Muscle layer of colon (tissue), 2 donors: ENCODE measurements around the gene CACNA2D2.

Experiments used
- H3K27ac ChIP-seq: one replicate; pipeline ENCODE4 v1.7.0; 2013; ENCODE audit warnings: low read depth, mild to moderate bottlenecking, low read length, moderate library complexity
- H3K27me3 ChIP-seq, 2 donors: one replicate each; pipeline ENCODE4 v1.7.0; 2013; ENCODE audit warnings: low read length in 2 of 2, mild to moderate bottlenecking in 2 of 2; ENCODE audit not compliant: insufficient read depth in 2 of 2, control insufficient read depth in 1 of 2
- H3K36me3 ChIP-seq: one replicate; pipeline ENCODE4 v1.7.0; 2013; ENCODE audit warnings: mild to moderate bottlenecking, low read length; ENCODE audit not compliant: insufficient read depth
- H3K4me1 ChIP-seq: one replicate; pipeline ENCODE4 v1.7.0; 2013; ENCODE audit warnings: mild to moderate bottlenecking, low read length; ENCODE audit not compliant: insufficient read depth
- H3K4me3 ChIP-seq, 2 donors: one replicate each; pipeline ENCODE4 v1.7.0; 2013; ENCODE audit warnings: low read length in 2 of 2, low read depth in 1 of 2, mild to moderate bottlenecking in 1 of 2, moderate library complexity in 1 of 2
- H3K9ac ChIP-seq: one replicate; pipeline ENCODE4 v1.7.0; 2013; ENCODE audit warnings: low read length
- H3K9me3 ChIP-seq: one replicate; pipeline ENCODE4 v1.7.0; 2013; ENCODE audit warnings: mild to moderate bottlenecking, low read length
- donor health status: abdominal sarcoma.
- donor health status: Adenocarcinoma of cecum.

Gene CACNA2D2

DNA sequence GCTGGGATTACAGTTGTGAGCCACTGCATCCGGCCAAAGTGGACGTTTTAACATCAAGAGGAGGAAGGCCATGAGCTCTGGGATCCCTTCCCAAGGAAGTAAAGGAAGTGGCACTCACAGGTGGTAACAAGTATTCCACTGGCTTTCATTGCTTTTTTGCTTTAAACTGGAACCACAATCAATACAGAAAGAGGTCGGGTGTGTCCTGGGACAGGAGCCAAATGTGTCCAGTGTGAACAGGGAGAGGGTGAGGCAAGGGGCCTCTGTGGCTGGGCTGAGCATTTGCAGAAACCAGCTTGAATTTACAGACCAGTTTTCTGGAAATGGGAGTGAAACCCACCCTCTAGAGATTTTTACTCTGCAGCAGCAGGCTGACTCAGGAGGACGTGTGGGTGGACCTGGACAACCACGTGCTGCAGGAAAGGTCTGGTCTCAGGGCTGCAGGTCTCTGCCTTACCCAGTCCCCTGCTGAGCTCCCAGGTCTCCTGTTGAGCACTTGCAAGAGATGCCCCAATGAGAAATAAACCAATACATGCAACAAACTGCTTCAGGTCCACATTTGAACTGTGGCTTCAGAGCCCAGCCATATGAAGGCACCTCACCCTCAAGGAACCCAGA, 101.3 kb downstream of the CACNA2D2 start:
- no peaks in the 10 kb centered on the region for H3K36me3 ChIP-seq
- no peaks in the 10 kb centered on the region for H3K9me3 ChIP-seq
- H3K27ac ChIP-seq: no peak overlapping the region
- H3K4me1 ChIP-seq: no peaks in the 10 kb centered on the region
- no peak overlapping the region for H3K9ac ChIP-seq
- H3K27me3 ChIP-seq: no peaks in the 10 kb centered on the region
- no peak overlapping the region for H3K4me3 ChIP-seq

DNA sequence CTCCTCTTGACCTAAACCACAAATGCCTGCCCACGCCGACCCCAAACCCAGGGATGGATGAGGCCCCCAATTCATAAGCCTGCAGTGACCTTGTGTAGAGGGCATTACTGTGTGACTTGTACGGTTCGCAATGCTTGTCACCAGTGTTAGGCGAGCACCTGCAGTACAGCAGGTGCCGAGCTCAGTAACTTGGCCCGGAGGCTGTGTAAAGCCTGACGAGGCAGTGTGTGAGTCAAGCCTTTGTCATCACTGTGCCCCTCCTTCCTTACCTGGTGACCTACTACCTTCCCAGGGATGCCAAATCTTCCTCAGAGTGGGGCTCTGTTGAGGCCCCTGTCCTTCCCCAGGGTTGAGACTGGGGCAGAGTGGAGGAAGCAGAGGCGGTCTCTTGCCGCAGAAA, 106.9 kb downstream of the CACNA2D2 start:
- H3K27ac ChIP-seq: no peak overlapping the region
- H3K9ac ChIP-seq: no peak overlapping the region
- no peaks in the 10 kb centered on the region for H3K36me3 ChIP-seq
- H3K4me3 ChIP-seq: no peak overlapping the region
- no peaks in the 10 kb centered on the region for H3K9me3 ChIP-seq
- H3K4me1 ChIP-seq: no peaks in the 10 kb centered on the region
- no peaks in the 10 kb centered on the region for H3K27me3 ChIP-seq

DNA sequence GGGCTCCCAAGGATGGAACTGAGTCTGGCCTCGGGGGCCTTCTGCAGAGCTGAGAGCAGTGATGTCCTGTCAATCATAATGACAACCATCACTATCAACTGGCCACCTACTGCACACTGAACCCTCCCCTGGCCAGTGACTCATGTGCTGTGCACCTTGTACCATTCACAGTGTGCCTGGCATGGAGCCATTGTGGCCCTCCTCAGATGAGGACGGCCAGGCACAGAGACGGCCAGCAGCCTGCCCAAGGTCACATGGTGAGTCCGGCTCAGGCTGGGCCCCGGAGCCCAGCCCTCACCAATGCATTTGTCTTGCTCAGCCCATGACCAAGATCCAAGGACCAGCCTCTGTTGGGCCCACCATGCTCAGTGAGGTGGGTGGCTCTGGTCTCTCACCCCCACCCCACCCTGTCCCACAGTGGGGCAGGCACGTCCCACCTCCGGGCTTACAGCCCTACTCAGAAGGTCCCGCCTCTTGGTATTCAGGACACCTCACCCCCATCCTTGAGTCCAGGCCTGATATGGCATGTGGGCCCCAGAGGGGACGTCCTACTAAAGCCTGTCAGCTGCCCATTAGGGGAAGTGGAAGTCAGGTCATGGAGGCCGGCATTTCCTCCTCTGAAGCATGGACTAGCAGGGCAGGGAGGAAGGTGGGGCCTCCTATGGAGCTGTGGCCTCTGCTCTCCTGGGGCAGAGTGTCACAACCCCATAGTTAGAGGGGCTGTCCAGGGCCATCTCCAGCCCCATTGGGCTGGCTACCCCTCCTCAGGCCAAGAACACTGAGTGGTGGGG, 108.2 kb downstream of the CACNA2D2 start:
- H3K4me1 ChIP-seq: no peaks in the 10 kb centered on the region
- no peaks in the 10 kb centered on the region for H3K36me3 ChIP-seq
- no peaks in the 10 kb centered on the region for H3K9me3 ChIP-seq
- no peak overlapping the region for H3K9ac ChIP-seq
- H3K4me3 ChIP-seq: no peak overlapping the region
- H3K27ac ChIP-seq: no peak overlapping the region
- no peaks in the 10 kb centered on the region for H3K27me3 ChIP-seq

DNA sequence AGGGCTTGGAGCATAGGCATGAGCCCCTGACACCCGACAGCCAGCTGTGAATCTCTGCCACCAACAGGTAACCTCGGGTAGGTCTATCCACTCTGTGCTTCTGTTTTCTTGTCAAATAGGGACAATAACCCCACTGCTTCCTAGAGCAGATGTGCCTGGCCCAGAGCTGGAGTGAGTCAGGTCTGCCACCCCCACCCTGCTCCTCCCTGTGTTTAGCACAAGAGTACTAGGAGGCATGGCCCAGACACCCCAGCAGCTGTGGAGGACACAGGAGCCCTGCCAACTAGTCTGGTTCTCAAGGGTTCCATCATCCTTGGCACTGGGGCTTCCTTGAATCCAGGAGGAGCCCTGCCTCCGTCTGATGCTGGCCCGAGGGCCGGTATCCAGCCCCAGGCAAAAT, 110.4 kb downstream of the CACNA2D2 start:
- H3K9ac ChIP-seq: no peak overlapping the region
- H3K27me3 ChIP-seq: no peaks in the 10 kb centered on the region
- H3K9me3 ChIP-seq: no peaks in the 10 kb centered on the region
- no peak overlapping the region for H3K27ac ChIP-seq
- H3K36me3 ChIP-seq: no peaks in the 10 kb centered on the region
- H3K4me1 ChIP-seq: no peaks in the 10 kb centered on the region
- H3K4me3 ChIP-seq: no peak overlapping the region

DNA sequence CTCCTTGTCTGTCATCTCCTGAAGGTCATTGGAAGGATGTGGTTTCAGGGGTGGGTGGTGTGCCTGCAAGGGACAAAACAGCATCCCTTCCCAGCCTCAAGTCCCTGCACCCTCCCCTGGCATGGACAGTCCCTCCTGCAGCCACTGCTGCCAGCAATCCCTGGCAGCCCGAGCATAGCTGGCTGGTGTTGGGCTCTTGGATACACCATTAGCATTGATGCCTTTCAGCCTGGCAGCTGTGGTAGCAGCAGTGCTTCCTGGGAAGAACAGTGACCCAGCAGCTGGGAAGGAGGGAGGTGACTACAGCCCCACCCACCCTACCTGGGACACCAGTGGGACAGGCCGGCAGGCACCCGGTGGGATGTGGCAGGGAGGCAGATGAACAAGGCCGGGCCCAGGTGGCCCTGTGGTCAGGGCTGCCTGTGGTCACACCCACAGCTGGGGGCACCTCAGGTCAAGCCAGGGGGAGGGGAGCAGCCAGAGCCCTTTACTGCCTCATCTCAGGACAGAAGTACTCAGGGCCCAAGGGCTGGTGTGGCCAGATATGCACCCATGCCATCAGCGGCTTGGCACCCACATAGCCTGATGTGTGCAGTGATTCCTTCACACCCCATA, 111.2 kb downstream of the CACNA2D2 start:
- no peak overlapping the region for H3K27ac ChIP-seq
- no peak overlapping the region for H3K9ac ChIP-seq
- no peaks in the 10 kb centered on the region for H3K27me3 ChIP-seq
- no peak overlapping the region for H3K4me3 ChIP-seq
- H3K4me1 ChIP-seq: no peaks in the 10 kb centered on the region
- H3K36me3 ChIP-seq: no peaks in the 10 kb centered on the region
- H3K9me3 ChIP-seq: no peaks in the 10 kb centered on the region

DNA sequence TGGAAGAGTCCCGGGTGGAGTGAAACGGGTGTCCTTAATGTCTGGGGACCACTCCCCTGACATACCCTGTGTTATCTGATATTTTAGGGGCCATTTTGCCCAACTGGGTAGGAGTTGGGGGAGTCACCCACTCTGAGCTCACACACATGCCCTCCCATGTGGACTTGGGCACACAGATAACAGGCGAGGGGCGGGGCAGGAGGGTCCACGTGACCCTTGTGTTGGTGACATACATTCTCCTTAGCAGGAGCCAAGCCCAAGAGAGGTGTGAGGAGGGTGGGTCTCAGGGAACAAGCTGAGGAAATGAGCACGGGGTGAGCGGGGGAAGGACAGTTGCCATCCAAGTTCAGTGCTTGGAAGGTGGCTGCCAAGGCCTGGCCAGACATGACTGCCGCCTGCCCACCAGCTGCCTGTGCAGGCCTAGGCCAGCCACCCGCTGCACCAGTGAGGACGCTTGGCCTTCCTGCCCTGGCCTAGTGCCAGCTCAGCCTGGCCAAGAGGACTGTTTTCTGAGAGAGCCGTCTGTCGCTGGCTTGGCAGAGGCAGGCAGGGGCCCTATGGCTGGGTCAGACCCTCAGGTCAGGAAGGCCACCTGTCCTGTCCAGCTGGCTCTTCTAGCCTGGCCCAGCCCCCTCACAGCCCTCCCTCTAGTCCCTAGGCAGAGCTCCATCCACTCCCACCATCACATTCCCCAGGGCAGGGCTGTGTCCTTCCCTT, 112.8 kb downstream of the CACNA2D2 start:
- no peaks in the 10 kb centered on the region for H3K9me3 ChIP-seq
- H3K4me3 ChIP-seq: no peak overlapping the region
- no peaks in the 10 kb centered on the region for H3K27me3 ChIP-seq
- no peaks in the 10 kb centered on the region for H3K4me1 ChIP-seq
- H3K36me3 ChIP-seq: no peaks in the 10 kb centered on the region
- H3K27ac ChIP-seq: no peak overlapping the region
- H3K9ac ChIP-seq: no peak overlapping the region

DNA sequence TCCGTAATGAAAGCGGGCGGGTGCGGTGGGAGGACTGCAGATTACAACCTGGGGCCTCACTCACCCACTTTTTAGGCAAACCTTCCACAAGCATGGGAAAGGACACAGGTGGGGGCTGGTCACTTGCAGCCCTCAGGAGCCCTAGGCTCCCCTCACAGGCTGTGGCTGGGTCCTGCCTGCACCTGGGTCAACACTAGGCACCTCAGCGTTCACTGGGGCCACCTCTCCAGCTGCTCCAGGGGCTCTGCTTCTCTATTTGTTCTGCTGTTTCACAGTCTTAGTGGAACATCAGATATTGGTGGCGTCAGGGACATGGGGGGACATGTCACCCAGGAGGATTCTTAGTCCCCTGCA, 114.0 kb downstream of the CACNA2D2 start:
- H3K4me1 ChIP-seq: no peaks in the 10 kb centered on the region

DNA sequence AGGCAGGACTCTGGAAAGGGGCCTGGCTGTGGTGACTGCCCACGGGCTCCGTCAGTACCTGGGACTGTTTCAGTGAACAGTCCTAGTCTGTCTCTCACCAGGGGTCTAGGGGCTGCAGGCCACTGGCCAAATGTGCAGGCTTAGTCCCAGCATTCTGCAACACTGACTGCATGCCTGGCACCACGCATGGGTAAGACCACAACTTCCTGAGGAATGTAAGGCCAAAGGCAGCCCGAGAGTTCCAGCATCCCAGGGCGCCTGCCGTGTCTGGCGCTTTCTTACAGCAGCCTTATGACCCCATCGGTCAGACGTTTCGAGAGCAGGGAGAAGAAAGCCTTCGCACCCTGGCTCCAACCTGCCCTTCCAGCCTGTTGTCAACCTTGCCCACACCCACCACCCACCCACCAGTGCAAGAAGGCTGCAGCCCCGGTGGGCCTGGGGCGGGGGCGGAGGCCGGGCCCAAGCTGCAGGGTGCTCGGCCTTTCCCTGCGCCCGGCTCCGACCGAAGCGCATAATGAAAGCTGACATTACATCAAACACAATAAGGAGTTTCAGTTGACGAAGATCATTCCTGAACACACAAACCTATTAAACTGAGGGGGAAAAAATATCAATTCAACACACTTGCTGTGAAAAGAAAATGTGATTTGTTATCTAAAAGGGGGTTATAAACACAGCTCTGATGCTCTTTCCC, 114.6 kb downstream of the CACNA2D2 start:
- no peaks in the 10 kb centered on the region for H3K27me3 ChIP-seq
- no peak overlapping the region for H3K4me3 ChIP-seq
- no peaks in the 10 kb centered on the region for H3K4me1 ChIP-seq
- no peaks in the 10 kb centered on the region for H3K9me3 ChIP-seq
- H3K36me3 ChIP-seq: no peaks in the 10 kb centered on the region
- no peak overlapping the region for H3K27ac ChIP-seq
- no peak overlapping the region for H3K9ac ChIP-seq

More for the DNA sequence above, 114.0 kb downstream of the CACNA2D2 start:
- H3K36me3 ChIP-seq: no peaks in the 10 kb centered on the region
- H3K4me3 ChIP-seq: no peak overlapping the region
- no peak overlapping the region for H3K27ac ChIP-seq
- H3K27me3 ChIP-seq: no peaks in the 10 kb centered on the region
- no peak overlapping the region for H3K9ac ChIP-seq
- H3K9me3 ChIP-seq: no peaks in the 10 kb centered on the region

DNA sequence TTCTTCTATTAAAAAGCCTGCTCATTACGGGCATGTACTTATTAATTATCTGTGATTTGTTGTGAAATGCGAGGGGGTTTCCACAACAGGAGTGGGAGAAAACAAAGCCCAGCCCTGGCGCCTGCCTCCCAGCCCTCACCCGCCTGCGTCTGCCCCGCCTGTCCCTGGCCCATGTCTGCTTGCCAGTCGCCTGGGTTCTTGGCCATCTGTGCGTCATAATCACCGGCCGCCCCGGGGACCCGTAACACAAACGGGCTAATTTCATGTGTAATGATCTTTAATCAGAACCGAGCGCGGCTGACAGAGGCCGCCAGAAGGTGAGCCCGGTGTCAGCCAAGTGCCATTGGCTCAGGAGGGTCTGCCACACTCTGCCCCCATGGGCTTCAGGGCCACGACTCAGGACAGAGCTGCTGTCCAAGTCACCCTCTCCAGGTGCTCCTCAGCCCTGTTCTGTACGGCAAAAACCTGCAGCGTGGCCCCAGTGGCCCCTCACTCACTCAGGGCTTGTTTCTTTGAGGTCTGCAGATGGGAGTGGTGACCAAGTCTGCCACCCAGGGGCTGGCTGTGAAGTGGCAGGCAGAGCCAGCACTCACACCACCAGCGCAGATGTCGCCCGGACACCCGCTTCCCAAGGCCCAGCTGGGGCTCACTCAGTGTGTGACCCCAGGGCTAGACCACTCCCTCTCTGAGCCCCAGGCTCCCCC, 115.3 kb downstream of the CACNA2D2 start:
- Histone ChIP-seq H3K36me3 (no peaks in the 10 kb centered on the region), H3K4me3 (no peak overlapping the region), H3K27ac (no peak overlapping the region), H3K4me1 (no peaks in the 10 kb centered on the region), H3K9ac (no peak overlapping the region), H3K9me3 (no peaks in the 10 kb centered on the region), H3K27me3 (no peaks in the 10 kb centered on the region)

DNA sequence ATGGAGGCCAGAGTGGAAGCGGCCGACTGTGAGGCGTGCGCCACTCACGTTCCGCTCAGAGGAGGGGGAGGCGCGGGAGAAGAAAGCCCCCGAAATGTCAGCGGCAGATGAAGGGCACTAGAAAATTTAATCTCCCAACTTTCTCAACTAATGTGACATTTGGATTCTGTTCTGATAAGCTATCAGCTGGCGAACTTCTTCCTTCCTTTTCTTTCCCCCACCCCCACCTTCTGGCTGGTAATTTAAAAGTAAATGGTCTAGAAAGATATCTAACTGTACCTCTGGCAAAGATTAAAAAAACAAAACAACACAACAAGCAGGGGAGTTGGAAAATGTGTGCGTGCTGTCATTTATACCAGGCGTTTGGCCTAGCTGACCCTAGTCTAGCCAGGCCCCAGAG, 117.7 kb downstream of the CACNA2D2 start:
- no peaks in the 10 kb centered on the region for H3K27me3 ChIP-seq
- no peak overlapping the region for H3K27ac ChIP-seq
- H3K36me3 ChIP-seq: no peaks in the 10 kb centered on the region
- no peaks in the 10 kb centered on the region for H3K9me3 ChIP-seq
- H3K4me1 ChIP-seq: no peaks in the 10 kb centered on the region
- H3K4me3 ChIP-seq: no peak overlapping the region
- H3K9ac ChIP-seq: no peak overlapping the region
